Middle frontal gyrus (tissue), 1 donor: Measurements from ENCODE around the gene CDH10.

ENCODE experiments used
- DNase-seq: peaks from one replicate; pipeline ENCODE4 v3.0.0-alpha.2; 2015; ENCODE audit warnings: low spot score; ENCODE audit errors: extremely low spot score

The CDH10 gene

GRCh38 chr5:24602188-24602587 is 42.6 kb downstream of the CDH10 start:
- DNase-seq: no peak

- DNase-seq: no peak
Measured at GRCh38 chr5:24598956-24599355, 45.8 kb downstream of the CDH10 start.

- DNase-seq: no peak
Measured at GRCh38 chr5:24595329-24595728, 49.4 kb downstream of the CDH10 start.

- no peak for DNase-seq
Measured at GRCh38 chr5:24591426-24591825, 53.4 kb downstream of the CDH10 start.

- no peak for DNase-seq
Measured at GRCh38 chr5:24589566-24589965, 55.2 kb downstream of the CDH10 start.

- DNase-seq: no peak
Measured at GRCh38 chr5:24585751-24586150, 59.0 kb downstream of the CDH10 start.

- DNase-seq: no peak
Measured at GRCh38 chr5:24571302-24571701, 73.5 kb downstream of the CDH10 start.

GRCh38 chr5:24566933-24567332 is 77.8 kb downstream of the CDH10 start:
- DNase-seq: no peak

GRCh38 chr5:24555229-24555628 is 89.5 kb downstream of the CDH10 start:
- no peak for DNase-seq

- no peak for DNase-seq
Measured at GRCh38 chr5:24547132-24547531, 97.6 kb downstream of the CDH10 start.

- DNase-seq: no peak
Measured at GRCh38 chr5:24539613-24540012, 105.2 kb downstream of the CDH10 start.

GRCh38 chr5:24538346-24538745 is 106.4 kb downstream of the CDH10 start:
- DNase-seq: no peak

GRCh38 chr5:24535646-24536045 is 109.1 kb downstream of the CDH10 start:
- DNase-seq: no peak

GRCh38 chr5:24530906-24531305 is 113.9 kb downstream of the CDH10 start:
- DNase-seq: no peak

- no peak for DNase-seq
Measured at GRCh38 chr5:24525414-24525813, 119.4 kb downstream of the CDH10 start.

- DNase-seq: no peak
Measured at GRCh38 chr5:24512423-24512822, 132.4 kb downstream of the CDH10 start.

- DNase-seq: no peak
Measured at GRCh38 chr5:24510523-24510988, 134.2 kb downstream of the CDH10 start.

- DNase-seq: no peak
Measured at GRCh38 chr5:24509943-24510342, 134.8 kb downstream of the CDH10 start.

- no peak for DNase-seq
Measured at GRCh38 chr5:24505258-24505657, 139.5 kb downstream of the CDH10 start.

GRCh38 chr5:24497591-24498157 is 147.1 kb downstream of the CDH10 start:
- DNase-seq: no peak

- DNase-seq: no peak
Measured at GRCh38 chr5:24497145-24497544, 147.6 kb downstream of the CDH10 start.

- DNase-seq: no peak
Measured at GRCh38 chr5:24496268-24496667, 148.5 kb downstream of the CDH10 start.

GRCh38 chr5:24492229-24492628 is 152.5 kb downstream of the CDH10 start:
- DNase-seq: no peak

- no peak for DNase-seq
Measured at GRCh38 chr5:24491490-24491889, 153.3 kb downstream of the CDH10 start.
